Measurements from ENCODE around the gene TULP4. TPM values are rescaled to one million over a fixed set of nuclear protein-coding genes. Genes with fewer than 3 reads are reported as not detected.

The TULP4 gene
- total RNA-seq, 4 donors from 2014 or later, result 76.7 to 118 (median 95.7) TPM

DNA sequence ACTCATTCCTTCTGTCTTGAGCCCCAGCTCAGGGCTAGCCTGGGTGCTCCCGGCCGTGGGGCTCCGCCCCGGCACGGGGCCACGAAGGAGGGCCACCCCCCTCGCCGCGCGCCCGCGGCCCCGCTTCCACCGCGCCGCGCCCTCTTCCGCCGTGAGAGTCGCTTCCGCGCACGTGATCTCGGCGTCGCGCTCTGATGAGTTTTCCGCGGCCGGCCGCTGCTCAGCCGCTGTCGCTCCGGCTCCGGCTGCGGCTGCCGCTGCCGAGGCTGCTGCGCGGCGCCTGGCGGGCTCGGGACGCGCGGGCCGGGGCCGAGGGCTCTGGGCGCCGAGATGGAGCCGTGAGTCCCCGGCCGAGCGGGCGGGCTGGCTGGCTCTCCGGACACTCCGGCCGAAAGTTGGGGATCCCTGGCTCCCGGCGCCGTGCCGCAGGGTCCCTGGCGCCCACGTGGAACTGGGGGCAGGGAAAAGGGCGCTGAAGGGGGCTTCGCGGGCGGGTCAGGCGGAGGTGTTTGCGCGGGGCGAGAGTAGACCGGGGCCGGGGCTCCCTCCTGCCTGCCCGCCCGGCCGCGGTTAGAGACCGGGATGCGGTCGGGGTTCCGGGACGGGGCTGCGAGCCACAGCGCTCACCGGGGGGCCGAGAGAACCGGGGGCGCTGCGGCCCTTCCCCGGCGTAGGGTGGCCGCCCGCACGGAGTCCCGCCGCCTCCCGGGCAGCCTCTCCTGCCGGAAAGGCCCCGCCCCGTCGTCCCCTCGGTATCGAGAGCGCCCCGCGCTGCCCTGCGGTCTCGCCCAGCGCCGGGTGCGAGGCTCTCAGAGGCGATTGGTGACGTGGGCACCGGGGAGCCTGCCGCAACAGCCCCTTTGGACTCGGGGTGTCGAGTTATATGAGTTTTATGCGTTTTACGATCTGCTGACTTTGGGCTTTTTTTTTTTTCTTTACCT lies 247.9 kb downstream of the TULP4 start, which contains the start of gene TMEM181:
TMEM181 (plus strand) TSS at position 197 of the 941 bp plus-strand sequence; CDS start at position 331, 134 bp downstream.
- peak; percentile 86 for ATAC-seq (ENCODE audit: low FRiP score)
- peak; percentile 34 for DNase-seq (ENCODE audit: low spot score)
- TF ChIP-seq, protein P1, sequence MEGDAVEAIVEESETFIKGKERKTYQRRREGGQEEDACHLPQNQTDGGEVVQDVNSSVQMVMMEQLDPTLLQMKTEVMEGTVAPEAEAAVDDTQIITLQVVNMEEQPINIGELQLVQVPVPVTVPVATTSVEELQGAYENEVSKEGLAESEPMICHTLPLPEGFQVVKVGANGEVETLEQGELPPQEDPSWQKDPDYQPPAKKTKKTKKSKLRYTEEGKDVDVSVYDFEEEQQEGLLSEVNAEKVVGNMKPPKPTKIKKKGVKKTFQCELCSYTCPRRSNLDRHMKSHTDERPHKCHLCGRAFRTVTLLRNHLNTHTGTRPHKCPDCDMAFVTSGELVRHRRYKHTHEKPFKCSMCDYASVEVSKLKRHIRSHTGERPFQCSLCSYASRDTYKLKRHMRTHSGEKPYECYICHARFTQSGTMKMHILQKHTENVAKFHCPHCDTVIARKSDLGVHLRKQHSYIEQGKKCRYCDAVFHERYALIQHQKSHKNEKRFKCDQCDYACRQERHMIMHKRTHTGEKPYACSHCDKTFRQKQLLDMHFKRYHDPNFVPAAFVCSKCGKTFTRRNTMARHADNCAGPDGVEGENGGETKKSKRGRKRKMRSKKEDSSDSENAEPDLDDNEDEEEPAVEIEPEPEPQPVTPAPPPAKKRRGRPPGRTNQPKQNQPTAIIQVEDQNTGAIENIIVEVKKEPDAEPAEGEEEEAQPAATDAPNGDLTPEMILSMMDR (IDR thresholded peaks at IDR 0.05), result no peak

DNA sequence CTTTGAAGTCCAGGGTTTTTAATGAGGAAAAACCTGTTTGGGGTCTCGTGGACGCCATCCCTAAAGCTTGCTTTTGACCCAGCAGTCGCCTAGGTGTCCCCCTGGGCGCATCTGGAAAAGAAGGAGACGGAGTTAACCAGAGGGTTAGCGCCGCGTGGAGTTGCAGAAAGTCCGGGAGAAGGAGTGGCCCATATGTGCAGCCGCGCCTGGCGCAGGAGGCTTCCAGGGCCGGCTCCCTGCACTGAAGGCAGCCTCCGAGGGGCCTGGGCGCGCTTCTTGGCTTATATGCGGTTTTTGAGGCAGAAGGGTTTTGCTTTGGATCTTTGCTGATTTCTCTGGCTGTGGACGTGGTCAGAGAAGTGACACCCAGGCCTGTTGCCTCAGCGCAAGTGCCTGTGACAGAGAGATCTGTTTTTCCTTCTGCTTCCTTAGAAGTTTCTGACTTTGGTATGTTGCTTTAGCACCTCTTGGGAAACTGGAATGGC lies 248.6 kb downstream of the TULP4 start:
- no peak for ATAC-seq (ENCODE audit: low FRiP score)
- TF ChIP-seq, protein P1 (IDR thresholded peaks at IDR 0.05), result no peak
- DNase-seq (ENCODE audit: low spot score), result no peak

Small RNA genes within 50 kb of the gene (small RNA-seq; reads per million reads assigned to genes)
- not detected for gene RN7SL173P

Other genes with a start within 250 kb of the TULP4 start
- 1 to 10 TPM; 5.8 to 8.8 (median 7.4) TPM for gene SERAC1, start 144.2 kb upstream of the TULP4 start, total RNA-seq
- gene GTF2H5, start 144.1 kb upstream of the TULP4 start, total RNA-seq, result 1 to 10 TPM; 2.3 to 5.6 (median 3.5) TPM
- 10 to 100 TPM; 16.1 to 27.6 (median 20.6) TPM for gene TMEM181, start 247.6 kb downstream of the TULP4 start, total RNA-seq

All from omental fat pad (tissue), 4 donors.